Choroid plexus epithelial cell (primary cell): ENCODE results near the gene RPS6KA5.
"Not testable (repeated sequence)": the region's sequence is repeated elsewhere in the genome, so short reads cannot be mapped to it uniquely, and the experiment has no call there.

Experiments used
- DNase-seq: peaks from one replicate; pipeline ENCODE4 v3.0.0-alpha.2; 2010; ENCODE audit warnings: low read depth
- H3K4me3 ChIP-seq: 2 replicates; pipeline ENCODE4 v1.5.1; 2011; ENCODE audit warnings: low read depth, mild to moderate bottlenecking, control low read depth, low read length, moderate library complexity
- CTCF ChIP-seq: conservative IDR thresholded peaks from 2 replicates; pipeline ENCODE4 v1.5.1; 2011; ENCODE audit warnings: low read depth, mild to moderate bottlenecking, control low read depth, inconsistent platforms, low read length, moderate library complexity

Gene RPS6KA5

DNA sequence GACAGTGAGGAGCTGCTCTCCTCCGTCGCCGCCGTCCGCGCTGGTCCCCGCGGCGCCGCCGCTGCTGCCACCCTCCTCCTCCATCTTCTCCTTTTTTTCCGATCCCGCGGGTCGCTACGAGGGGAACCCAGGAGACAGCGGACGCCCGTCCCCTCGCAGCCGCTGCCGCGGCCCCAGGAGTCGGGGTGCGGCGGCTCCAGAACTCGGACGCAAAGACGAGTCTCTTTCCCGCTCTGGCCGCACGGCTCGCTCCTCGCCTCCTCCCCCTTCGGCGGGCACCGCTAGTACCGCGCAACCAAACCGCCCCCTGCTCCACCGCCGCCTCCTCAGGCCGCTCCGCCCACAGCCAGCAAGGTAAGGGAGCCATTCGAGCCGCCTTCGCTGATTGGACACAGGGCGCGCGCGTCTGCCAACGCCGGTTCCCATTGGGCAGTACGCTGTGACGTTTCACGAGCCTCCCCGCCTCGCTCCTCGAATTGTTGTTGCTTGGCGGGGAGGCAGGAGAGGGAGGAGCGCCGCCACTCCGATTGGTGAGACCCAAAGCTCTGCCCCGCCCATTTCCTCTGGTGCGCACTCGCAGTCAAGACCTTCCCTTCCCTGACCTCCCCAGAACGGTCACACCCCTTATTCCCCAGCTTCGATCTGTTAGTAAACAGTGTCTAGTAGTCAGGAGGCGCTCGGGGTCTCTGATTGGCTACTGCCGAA is at the start of gene RPS6KA5:
Gene RPS6KA5, minus strand, starts transcription at position 291 of the 705 bp plus-strand sequence. Its CDS starts 207 bp downstream, at position 84.
- DNase-seq = peak; percentile 100
- peak within 1 kb of the TSS; percentile 82 for H3K4me3 ChIP-seq
- no peak for TF ChIP-seq CTCF

- no peak for TF ChIP-seq CTCF
- H3K4me3 ChIP-seq = no peak overlapping the region
- no peak for DNase-seq
These were observed 48.6 kb upstream of the RPS6KA5 start for GRCh38 chr14:91108941-91109611.

DNA sequence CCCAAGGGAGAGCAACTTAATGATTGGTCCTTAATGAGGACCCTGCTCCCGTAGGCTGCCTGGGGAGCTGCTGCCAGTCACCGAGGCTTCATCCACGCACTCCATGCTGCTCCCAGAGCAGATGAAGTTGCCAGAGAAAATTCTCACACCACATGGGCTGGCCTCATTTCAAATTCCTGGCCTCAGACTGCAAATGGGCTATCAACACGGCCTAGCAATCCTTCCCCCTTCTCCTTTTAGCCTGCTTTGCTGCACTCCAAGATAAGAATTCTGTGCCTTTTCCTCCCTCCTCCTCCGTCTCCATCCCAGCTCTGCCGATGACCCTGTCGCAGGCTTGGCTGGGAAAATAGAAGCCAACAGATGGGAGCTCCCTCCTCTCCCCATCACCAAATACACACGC is 42.7 kb upstream of the RPS6KA5 start:
- no peak overlapping the region for H3K4me3 ChIP-seq
- TF ChIP-seq CTCF = no peak
- no peak for DNase-seq

GRCh38 chr14:91100102-91100501 is 39.7 kb upstream of the RPS6KA5 start:
- no peak for TF ChIP-seq CTCF
- no peak overlapping the region for H3K4me3 ChIP-seq
- no peak for DNase-seq

GRCh38 chr14:91098591-91098990 is 38.1 kb upstream of the RPS6KA5 start:
- TF ChIP-seq CTCF = no peak
- no peak overlapping the region for H3K4me3 ChIP-seq
- DNase-seq = no peak

GRCh38 chr14:91097657-91098056 is 37.2 kb upstream of the RPS6KA5 start:
- DNase-seq = not testable (repeated sequence)

GRCh38 chr14:91095178-91095577 is 34.7 kb upstream of the RPS6KA5 start:
- no peak for TF ChIP-seq CTCF
- H3K4me3 ChIP-seq = no peak overlapping the region
- DNase-seq = no peak

More at GRCh38 chr14:91097657-91098056, 37.2 kb upstream of the RPS6KA5 start:
- H3K4me3 ChIP-seq = not testable (repeated sequence)
